ENCODE results near the gene SMIM9.

Gene SMIM9

GRCh38 chrX:154785716-154786115 lies 48.7 kb downstream of the SMIM9 start:
- Histone ChIP-seq H3K9me3 (ENCODE audit: low read length) (no peaks in the 10 kb centered on the region), H2AFZ (ENCODE audit: low read depth, low read length) (no peak overlapping the region), H3K36me3 (ENCODE audit: insufficient read depth, low read length) (no peaks in the 10 kb centered on the region), H3K4me1 (ENCODE audit: insufficient read depth, low read length) (no peaks in the 10 kb centered on the region), H3K4me3 (ENCODE audit: low read length) (no peak overlapping the region), H3K27me3 (ENCODE audit: insufficient read depth, low read length) (peaks cover 9% of the 10 kb centered on the region)

- H3K4me1 ChIP-seq (ENCODE audit: insufficient read depth, low read length), result no peaks in the 10 kb centered on the region
- no peaks in the 10 kb centered on the region for H3K9me3 ChIP-seq (ENCODE audit: low read length)
- H3K36me3 ChIP-seq (ENCODE audit: insufficient read depth, low read length), result no peaks in the 10 kb centered on the region
- no peak overlapping the region for H2AFZ ChIP-seq (ENCODE audit: low read depth, low read length)
- peaks cover 9% of the 10 kb centered on the region for H3K27me3 ChIP-seq (ENCODE audit: insufficient read depth, low read length)
- no peak overlapping the region for H3K4me3 ChIP-seq (ENCODE audit: low read length)
These were observed 50.1 kb downstream of the SMIM9 start for GRCh38 chrX:154784149-154784995.

GRCh38 chrX:154780968-154781367 lies 53.5 kb downstream of the SMIM9 start:
- no peaks in the 10 kb centered on the region for H3K4me1 ChIP-seq (ENCODE audit: insufficient read depth, low read length)
- H2AFZ ChIP-seq (ENCODE audit: low read depth, low read length), result no peak overlapping the region
- peaks cover 9% of the 10 kb centered on the region for H3K27me3 ChIP-seq (ENCODE audit: insufficient read depth, low read length)
- no peak overlapping the region for H3K4me3 ChIP-seq (ENCODE audit: low read length)
- H3K36me3 ChIP-seq (ENCODE audit: insufficient read depth, low read length), result peaks cover 6% of the 10 kb centered on the region
- H3K9me3 ChIP-seq (ENCODE audit: low read length), result no peaks in the 10 kb centered on the region

- no peak overlapping the region for H2AFZ ChIP-seq (ENCODE audit: low read depth, low read length)
- peaks cover 22% of the 10 kb centered on the region for H3K36me3 ChIP-seq (ENCODE audit: insufficient read depth, low read length)
- no peak overlapping the region for H3K4me3 ChIP-seq (ENCODE audit: low read length)
- no peaks in the 10 kb centered on the region for H3K4me1 ChIP-seq (ENCODE audit: insufficient read depth, low read length)
- peaks cover 7% of the 10 kb centered on the region for H3K27me3 ChIP-seq (ENCODE audit: insufficient read depth, low read length)
- no peaks in the 10 kb centered on the region for H3K9me3 ChIP-seq (ENCODE audit: low read length)
These were observed 55.2 kb downstream of the SMIM9 start for GRCh38 chrX:154779261-154779660.

- H3K9me3 ChIP-seq (ENCODE audit: low read length), result no peaks in the 10 kb centered on the region
- H2AFZ ChIP-seq (ENCODE audit: low read depth, low read length), result no peak overlapping the region
- peaks cover 37% of the 10 kb centered on the region for H3K36me3 ChIP-seq (ENCODE audit: insufficient read depth, low read length)
- no peaks in the 10 kb centered on the region for H3K4me1 ChIP-seq (ENCODE audit: insufficient read depth, low read length)
- no peak overlapping the region for H3K4me3 ChIP-seq (ENCODE audit: low read length)
- H3K27me3 ChIP-seq (ENCODE audit: insufficient read depth, low read length), result no peaks in the 10 kb centered on the region
These were observed 57.7 kb downstream of the SMIM9 start for GRCh38 chrX:154776753-154777152.

- Histone ChIP-seq H3K9me3 (ENCODE audit: low read length) (no peaks in the 10 kb centered on the region), H3K36me3 (ENCODE audit: insufficient read depth, low read length) (peaks cover 41% of the 10 kb centered on the region), H3K27me3 (ENCODE audit: insufficient read depth, low read length) (no peaks in the 10 kb centered on the region)
These were observed 58.8 kb downstream of the SMIM9 start for GRCh38 chrX:154775419-154776349.

GRCh38 chrX:154774622-154775021 lies 59.8 kb downstream of the SMIM9 start:
- H3K27me3 ChIP-seq (ENCODE audit: insufficient read depth, low read length), result no peaks in the 10 kb centered on the region
- no peak overlapping the region for H3K4me3 ChIP-seq (ENCODE audit: low read length)
- no peaks in the 10 kb centered on the region for H3K9me3 ChIP-seq (ENCODE audit: low read length)
- H3K36me3 ChIP-seq (ENCODE audit: insufficient read depth, low read length), result peaks cover 44% of the 10 kb centered on the region
- no peaks in the 10 kb centered on the region for H3K4me1 ChIP-seq (ENCODE audit: insufficient read depth, low read length)
- no peak overlapping the region for H2AFZ ChIP-seq (ENCODE audit: low read depth, low read length)

More at GRCh38 chrX:154775419-154776349, 58.8 kb downstream of the SMIM9 start:
- Histone ChIP-seq H3K4me1 (ENCODE audit: insufficient read depth, low read length) (no peaks in the 10 kb centered on the region), H3K4me3 (ENCODE audit: low read length) (no peak overlapping the region), H2AFZ (ENCODE audit: low read depth, low read length) (no peak overlapping the region)

Measured in neuron (in vitro differentiated cells).